ENCODE measurements around the gene CYB5R4.
"Not testable (repeated sequence)": the region's sequence is repeated elsewhere in the genome, so short reads cannot be mapped to it uniquely, and the experiment has no call there.

Gene CYB5R4

DNA sequence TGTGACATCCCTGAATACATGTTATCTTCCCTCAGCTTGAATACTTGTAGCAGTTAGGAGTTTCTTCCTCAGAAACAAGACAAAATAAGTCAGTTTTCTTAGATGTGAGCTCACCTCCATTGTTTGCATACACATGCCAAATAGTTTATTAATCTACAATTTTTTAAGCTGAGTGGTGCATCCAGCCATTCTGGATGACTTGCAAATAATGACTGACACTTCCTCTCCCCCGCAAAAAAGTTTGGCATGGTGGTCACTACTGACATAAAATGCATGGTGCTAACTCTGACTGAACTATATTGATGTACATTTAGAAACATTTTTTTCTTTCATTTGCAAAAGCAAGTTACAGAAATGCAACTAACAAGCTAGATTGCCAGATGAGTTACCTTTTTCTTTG is 55.5 kb downstream of the CYB5R4 start:
- no peak for DNase-seq

- no peak for DNase-seq
Observed at GRCh38 chr6:83917001-83917400, 57.5 kb downstream of the CYB5R4 start.

DNA sequence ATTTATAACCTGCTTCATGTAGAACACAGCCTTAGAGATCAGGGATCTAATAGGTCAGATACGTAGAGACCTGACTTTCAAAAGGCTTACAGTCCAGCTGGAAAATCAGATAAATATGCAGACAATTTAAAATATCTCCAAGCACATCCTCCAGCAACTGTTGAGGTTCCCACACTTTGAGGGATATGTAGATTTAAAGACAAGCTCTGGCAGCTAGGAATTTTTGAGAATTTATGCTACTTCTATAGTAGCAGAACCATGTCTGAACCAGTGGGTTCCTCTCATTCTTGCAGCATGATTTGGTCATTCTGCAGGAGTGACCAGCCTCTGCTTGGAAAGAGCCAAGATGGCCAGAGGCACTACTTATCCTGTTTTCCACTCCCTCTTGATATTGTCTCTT is 60.5 kb downstream of the CYB5R4 start:
- DNase-seq = no peak

DNA sequence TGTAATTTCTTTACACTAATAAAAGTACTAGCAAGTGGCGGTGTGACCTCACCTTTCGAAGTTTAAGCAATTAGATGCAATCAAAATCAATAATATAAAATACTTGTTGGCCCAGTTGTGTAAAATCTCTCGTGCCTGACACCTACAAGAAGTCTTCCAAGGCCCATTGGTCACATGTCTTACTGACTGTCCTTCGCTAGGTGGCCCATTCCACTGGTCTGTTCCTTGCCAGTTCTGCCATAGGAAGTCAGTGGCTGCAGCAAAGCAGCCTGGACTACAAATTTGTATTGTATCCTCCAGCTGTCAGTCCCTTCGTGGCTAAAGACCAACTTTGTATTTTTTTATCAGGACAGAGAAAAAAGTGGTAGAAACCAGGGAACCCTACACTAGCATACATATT is 61.8 kb downstream of the CYB5R4 start:
- no peak for DNase-seq

DNA sequence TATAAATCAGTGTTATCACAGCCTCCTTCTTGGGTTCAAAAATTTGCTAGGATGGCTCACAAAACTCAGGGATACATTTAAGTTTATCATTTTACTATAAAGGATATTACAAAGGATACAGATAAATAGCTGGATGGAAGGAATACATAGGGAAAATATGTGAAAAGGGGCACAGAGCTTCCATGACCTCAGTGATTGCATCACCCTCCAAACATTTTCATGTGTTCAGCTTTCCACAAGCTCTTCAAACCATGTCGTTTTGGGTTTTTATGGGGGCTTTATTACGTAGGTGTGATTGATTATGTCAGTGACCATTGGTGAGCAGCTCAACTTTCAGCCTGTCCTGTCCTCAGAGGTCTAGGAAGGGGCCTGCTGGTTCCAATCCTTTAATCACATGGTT is 68.0 kb downstream of the CYB5R4 start:
- no peak for DNase-seq

DNA sequence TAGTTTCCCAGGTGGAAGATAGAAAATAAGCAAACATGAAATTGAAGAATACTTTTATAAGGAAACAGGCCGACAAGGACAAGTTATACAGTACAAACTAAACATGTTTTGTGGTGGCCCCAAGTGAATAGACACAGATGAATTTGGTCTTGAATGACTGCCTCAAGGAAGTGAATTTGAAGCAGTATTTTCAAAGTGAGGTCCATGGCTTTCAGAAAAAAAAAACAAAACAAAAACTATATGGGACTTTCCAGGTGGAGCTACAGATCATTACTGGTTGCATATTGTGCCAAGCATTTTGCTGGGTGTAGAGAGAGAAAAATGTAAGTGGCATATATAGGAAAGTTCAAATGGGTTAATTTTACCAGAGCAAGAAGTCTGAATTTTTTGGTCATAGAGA is 68.8 kb downstream of the CYB5R4 start:
- DNase-seq = no peak

GRCh38 chr6:83946201-83946833 is 86.8 kb downstream of the CYB5R4 start:
- not testable (repeated sequence) for DNase-seq

GRCh38 chr6:83947983-83948382 is 88.5 kb downstream of the CYB5R4 start:
- DNase-seq = not testable (repeated sequence)

- no peak for DNase-seq
Observed at GRCh38 chr6:83948851-83949250, 89.4 kb downstream of the CYB5R4 start.

DNA sequence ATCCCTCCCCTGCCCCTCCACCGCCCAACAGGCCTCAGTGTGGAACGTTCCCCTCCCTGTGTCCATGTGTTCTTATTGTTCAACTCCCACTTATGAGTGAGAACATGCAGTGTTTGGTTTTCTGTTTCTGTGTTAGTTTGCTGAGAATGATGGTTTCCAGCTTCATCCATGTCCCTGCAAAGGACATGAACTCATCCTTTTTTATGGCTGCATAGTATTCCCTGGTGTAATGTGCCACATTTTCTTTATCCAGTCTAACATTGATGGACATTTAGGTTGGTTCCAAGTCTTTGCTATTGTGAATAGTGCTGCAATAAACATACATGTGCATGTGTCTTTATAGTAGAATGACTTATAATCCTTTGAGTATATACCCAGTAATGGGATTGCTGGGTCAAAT is 91.9 kb downstream of the CYB5R4 start:
- not testable (repeated sequence) for DNase-seq

DNA sequence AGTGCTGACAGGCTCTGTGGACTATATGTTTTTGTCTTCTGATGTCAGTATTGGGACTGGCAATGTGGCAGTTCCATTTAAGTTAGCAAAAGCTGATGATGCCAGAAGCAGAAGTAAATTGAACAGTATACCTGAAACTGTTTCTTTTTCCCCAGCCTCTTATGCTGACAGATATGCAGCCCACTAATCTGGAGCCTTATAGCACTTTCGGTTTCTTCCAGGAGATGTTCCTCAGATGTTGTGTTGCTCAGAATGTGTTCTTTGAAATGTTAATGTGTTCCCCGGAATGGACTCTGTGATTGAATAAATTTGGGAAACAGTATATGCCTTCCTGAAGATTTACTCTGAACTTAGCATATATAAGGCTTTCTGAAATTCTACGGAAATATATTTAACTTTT is 93.3 kb downstream of the CYB5R4 start:
- DNase-seq = no peak

- no peak for DNase-seq
Observed at GRCh38 chr6:83954371-83954770, 94.9 kb downstream of the CYB5R4 start.

DNA sequence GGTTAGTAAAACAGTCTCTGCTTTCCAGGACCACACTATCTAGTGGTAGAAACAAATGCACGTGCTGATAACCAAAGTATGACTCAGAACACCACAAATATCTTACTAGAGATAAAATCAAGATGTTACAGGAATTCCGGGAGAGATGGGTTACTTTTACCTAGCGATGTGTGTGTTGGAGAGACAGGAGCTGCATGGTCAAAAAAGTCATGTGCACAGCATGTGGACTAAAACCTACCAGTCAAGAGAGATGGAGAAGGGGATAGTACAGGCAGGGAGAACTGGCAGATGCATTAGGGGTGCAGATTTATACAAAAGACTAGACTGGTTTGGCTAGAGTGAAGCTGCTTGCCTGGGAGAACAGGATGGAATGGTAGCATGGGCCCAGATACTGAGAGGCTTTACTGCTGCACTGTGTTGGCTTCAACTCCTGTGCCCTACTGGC is 98.8 kb downstream of the CYB5R4 start:
- no peak for DNase-seq

- DNase-seq = no peak
Observed at GRCh38 chr6:83960664-83961063, 101.2 kb downstream of the CYB5R4 start.

GRCh38 chr6:83962582-83962981 is 103.1 kb downstream of the CYB5R4 start:
- no peak for DNase-seq

GRCh38 chr6:83966539-83966938 is 107.0 kb downstream of the CYB5R4 start:
- no peak for DNase-seq

DNA sequence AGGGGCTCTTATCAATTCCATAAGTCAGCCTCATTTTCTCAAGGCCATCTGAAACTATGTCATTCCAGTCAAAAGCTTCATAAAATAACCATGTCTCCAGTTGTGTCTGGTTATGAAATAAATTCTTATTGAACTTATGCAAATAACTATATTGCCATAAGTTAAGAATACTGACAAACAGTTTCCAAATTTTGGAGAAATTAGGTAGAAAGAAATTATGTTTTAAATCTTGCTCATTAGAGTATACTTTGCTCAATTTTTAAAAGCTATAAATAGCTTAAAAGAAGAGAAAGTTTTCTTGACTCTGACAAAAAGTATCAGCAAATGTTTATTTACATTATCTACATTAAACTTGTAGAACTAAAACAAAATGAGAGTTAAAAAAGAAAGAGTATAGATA is 111.1 kb downstream of the CYB5R4 start:
- DNase-seq = no peak

DNA sequence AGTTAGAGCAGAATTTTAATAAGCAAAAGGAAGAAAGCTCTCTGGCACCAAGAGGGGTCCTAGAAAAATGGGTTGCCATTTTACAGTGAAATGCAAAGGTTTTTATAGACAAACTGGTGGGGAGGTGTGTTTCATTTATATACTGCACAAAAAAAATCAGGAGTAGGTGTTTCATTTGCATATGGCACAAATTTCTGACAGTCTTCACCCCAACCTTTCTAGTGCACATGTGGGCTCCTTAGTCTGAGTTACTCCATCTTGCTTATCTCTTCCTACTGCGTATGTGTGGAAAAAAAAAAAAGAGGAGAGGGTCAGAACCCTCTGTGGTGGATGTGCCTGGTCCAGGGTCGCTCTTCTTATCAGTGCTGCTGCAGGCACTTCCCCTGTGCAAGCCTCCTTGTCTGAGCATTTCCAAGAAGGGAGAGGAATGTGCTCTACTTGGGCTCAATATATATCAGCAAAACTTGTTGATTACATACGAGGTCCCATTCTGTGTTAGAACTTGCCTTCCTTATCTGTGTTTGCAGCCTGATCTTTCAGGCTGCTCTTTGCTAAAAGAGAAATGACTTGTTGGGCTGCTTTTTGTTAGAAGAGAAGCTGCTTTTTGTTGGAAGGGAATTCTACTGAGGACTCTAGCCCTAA is 115.0 kb downstream of the CYB5R4 start:
- no peak for DNase-seq

GRCh38 chr6:83976037-83976755 is 116.7 kb downstream of the CYB5R4 start:
- DNase-seq = no peak

GRCh38 chr6:83976871-83977270 is 117.4 kb downstream of the CYB5R4 start:
- DNase-seq = no peak

DNA sequence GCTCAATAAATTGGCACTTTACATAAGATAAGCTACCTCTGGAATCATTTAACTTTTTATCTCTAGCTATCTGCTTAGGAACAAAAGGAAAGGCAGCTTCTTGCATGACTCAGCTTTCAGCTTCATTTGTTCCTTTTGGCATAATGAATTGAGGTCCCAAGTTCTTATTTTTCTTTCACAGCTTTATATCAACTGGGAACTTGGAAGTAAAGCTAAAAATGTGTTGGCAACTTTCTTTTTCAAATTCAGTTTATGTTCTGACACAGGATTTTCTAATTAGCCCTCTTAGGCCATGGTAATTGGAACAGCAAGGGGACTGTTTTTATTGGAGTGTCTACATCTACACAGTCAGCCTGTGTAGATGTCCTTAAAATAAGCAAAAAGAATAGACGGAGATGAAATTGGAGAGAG is 118.8 kb downstream of the CYB5R4 start:
- DNase-seq = no peak

DNA sequence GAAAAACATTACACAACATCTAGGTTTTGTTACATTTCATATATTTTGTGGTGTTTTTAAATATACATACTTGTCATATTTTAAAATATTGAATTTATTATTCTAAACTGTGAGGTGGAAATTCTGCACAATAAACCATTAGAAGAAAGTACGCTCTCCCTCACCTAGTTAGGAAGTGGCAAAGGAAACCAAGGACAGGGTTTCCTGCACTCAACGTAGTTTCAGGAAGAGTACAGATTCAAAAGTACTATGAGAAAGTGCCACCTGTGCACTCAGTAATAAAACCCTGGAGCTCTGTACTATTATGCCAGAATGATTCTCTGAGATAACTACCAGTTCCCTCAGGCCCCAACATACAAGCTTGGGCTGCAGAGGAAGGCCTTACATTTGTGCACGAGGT is 119.5 kb downstream of the CYB5R4 start:
- DNase-seq = no peak

GRCh38 chr6:83984411-83984810 is 124.9 kb downstream of the CYB5R4 start:
- DNase-seq = no peak

- no peak for DNase-seq
Observed at GRCh38 chr6:83985308-83985713, 125.8 kb downstream of the CYB5R4 start.

All from stimulated activated CD4-positive, alpha-beta T cell treated with anti-CD3 and anti-CD28 coated beads, Interleukin-15, amount 100 ng/mL, for 24 hours (primary cell).